GM19468 (cell line): ENCODE measurements around the gene NME3.
"Not testable (repeated sequence)": the region's sequence is repeated elsewhere in the genome, so short reads cannot be mapped to it uniquely, and the experiment has no call there.

Experiments
- ATAC-seq: cut with Tn5 transposase; IDR thresholded peaks from one replicate; pipeline ENCODE4 v1.9.1; 2021; ENCODE audit warnings: mild to moderate bottlenecking, moderate library complexity, moderate number of reproducible peaks; ENCODE audit not compliant: unreplicated experiment; ENCODE audit errors: extremely low read depth

Gene NME3

DNA sequence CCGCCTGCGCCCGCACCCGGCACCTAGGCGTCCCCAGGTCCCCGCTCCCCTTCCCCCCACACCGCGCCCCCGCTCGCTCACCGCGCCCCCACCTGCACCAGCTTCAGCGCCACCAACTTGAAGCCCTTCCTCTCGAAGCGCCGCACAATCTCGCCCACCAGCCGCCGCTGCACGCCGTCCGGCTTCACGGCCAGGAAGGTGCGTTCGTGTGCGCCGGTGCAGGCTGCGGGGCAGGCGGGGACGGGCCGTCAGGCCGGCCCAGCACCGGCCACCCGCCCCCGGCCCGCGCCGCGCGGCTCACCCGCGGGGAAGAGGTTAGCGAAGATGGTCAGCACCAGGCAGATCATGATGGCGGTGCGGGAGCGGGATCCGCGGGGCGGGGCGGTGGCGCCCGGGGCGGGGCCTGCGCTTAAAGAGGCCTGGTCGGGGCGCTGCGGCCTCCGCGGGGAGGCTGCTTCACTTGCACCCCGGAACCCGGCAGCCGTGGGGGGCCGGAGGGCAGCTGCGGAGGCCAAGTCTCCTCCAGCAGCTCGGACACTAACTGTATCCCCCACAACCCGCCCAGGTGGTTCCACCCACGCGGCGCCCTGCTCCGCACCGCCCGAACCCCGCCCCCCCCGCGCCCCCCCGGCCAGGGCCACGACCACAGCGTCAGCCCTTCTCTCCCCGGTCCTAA is at the start of gene NME3:
Gene NME3 (minus strand): TSS at position 356 of the 676 bp plus-strand sequence. CDS start 9 bp downstream, at position 347.
- ATAC-seq = no peak

DNA sequence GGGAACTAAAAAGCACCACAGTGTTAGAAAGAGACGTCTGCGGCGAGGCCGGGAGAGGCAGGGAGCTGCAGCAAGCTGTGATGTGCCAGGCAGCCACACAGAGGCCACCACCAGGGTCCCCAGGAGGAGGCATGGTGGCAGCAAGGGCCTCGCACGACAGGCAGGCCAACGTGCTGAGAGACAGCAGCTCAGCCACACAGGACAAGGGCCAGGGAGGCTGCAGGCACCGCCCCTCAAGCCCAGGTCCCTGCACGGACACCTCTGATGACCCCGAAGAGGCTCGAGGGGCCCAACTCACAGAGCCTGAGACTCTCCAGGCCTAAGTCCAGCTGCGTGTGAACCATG is 49.6 kb upstream of the NME3 start:
- ATAC-seq = no peak

DNA sequence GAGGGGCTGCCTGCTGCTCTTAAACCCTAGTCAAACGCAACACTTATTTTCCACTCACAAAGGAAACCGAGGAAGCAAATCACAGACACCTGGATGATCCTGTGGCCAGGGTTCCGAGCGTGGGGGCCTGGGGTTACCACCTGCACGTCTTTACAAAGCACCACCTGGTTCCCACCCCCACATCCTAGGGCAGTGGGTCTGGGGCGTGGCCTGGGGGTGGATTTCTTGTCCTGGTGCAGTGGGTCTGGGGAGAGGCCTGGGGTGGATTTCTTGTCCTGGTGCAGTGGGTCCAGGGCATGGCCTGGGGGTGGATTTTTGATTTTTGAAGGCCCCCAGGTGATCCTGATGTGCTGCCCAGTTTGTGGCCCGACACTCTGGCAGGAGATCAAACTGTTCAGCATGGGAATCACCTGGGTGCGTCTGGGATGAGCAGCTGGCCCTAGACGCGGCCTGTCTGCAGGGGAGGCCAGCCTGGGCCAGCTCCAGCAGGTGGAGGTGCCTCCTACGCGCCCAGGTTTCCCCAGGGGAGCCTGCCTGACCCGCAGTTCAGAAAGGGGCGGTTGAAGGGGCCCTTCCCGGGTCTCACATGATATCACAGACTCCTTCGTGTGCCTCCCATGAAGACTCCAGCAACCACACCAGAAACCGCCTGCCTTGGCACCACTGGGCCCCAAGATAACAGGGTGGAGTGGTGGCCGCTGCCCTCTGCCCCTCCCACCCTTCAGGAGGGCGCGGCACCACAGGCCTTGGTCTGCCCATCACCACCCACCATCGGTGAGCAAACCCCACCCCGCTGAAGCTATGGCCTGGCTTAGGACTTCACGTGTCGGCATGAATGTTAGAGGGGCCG is 49.0 kb upstream of the NME3 start:
- no peak for ATAC-seq

DNA sequence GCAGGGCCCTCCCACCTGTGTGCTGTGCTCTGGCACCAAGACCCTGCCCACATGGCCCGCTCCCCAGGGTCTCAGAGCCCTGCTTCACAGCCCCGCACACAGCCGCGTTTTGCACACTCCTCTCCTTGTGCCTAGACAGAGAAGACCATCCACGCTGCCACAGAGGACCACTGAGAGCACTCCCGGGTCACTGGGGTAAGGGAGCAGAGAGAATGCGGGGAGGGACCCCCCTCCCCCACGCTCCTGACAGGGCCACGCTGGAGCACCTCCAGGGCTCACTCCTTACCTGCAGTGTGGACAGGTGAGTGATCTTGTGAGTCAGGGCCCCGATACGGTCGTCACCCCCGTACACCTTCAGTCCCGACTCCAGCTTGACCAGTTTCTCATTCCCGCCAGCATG is 48.3 kb upstream of the NME3 start:
- no peak for ATAC-seq

DNA sequence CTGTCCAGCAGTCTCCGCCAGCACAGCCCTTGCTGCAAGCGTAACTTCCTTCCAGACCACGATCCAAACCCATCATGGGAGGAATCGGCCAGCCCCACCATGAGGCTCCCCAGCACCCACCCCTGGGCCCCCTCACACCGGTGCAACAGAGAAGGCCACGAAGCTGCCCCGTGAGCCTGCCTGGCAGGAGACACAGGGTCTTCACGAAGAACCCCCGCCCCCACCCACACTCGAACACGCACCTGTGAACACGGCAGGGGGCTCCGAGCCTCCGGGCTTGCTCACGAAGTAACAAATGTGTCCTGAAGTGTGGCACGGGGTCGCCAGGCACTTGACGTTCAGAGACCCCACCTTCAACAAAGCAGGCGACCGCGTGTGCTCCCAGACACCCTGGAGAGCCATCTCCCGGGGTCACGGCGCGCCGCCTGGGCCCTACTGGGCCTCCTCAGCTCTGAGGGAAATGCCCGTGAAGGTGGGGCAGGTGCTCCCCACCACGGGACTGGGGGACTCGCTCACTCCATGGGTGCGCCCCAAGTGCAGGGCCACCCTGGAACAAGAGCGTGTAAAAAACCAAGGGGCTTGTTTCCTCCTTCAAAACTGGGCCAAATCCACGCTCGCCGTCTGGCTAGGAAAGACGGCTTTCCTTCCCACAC is 47.7 kb upstream of the NME3 start:
- ATAC-seq = no peak

DNA sequence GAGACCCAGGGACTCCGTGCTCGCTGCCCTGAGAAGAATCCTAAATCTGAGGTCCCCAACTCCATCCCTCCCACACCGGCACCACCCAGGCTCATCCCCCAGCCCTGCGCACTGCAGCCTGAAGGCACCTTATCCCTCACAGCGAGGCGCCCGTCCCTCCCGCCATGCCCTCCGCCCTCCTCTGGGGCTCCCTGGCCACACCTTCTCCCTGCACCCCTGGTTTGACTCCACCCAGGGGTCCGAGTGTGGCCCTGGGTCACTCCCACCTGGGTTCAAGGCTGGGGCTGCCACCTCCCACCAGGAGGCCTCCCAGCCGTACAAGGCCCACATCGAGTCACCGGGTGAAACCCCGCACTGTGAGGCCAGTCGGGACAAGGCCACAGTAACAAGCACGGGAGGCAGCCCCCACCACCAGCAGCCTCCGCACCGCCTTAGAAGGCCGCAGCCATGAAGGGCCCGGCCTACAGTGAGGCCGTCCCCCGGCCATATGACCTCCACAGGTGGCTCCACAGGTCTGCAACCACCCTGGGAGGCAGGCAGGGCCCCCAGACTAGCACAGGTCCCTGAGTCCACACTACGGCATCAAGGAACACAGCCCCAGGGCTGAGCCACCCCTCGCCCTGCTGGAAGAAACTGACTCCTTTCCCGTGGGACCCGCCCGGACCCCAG is 47.0 kb upstream of the NME3 start:
- no peak for ATAC-seq

DNA sequence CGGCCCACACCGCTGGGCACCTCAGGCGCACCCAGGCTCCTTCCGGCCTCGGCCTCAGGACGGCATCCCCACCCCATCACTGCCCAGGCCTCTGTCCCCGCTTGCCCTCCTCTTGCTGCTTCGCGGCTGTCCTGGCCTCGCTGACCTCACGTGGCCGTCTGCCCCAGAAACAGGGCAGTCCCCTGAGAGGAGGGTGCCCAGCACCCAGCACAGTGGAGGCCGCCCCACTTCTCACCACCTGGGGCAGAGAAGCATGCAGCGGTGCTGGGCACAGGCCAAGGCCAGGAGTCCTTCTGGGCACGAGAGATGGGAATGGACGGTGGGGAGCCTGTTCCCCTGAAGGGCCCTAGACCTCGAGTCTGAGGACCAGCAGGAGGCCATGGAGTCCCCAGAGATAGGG is 46.4 kb upstream of the NME3 start:
- ATAC-seq = no peak

DNA sequence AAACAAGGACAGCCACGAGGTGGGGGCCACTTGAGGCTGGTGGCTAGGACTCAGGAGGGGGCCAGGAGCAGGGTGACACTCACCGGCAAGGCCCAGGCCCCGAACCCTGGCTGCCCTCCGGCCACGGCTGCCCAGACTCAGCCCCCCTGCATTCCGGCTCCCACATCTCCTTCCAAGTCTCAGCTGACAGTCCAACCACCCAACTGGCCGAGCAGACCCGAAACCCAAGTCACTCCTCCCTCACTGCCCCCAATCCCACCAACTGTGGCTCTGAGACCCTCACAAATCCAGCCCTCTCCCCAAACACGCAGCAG is 45.9 kb upstream of the NME3 start:
- no peak for ATAC-seq

DNA sequence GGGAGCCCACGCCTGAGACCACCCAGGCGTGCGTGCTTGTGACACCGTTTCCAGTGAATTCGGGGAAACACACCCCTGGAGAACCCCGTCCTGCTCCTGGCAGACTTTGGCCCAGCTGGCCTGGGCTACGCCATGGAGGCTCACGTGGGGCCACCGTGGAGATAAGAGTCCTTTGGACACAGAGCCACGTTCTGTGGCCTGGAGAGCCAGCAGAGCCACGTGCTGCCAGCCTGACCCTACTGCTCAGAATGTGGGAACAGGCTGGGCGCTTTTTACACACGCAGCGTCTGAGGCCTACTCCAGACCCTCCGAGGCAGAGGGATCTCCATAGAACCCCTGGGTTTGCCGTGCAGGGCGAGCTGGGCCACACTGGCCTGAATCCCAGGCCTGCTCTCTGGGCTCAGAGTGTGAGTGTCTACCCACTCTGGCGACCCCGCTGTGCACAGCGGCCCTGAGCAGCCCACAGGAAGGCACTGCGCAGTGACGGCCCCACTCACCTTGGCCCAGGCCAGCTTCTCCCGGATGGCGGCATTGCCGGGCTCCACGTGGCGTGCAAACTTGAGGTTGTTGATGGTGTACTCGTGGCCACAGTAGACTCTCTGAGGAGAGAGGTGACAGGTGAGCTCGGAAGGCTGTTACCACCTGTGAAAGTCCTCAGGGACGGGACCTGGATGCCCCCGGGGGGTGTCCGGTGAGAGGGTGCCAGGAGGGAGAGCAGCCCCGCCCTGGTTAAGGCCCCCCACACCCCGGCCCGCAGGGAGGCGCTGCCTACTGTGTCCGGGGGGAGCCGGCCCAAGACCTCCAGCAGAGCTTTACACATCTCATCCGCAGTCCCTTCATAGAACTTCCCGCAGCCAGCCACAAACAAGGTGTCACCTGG is 45.3 kb upstream of the NME3 start:
- ATAC-seq = no peak

DNA sequence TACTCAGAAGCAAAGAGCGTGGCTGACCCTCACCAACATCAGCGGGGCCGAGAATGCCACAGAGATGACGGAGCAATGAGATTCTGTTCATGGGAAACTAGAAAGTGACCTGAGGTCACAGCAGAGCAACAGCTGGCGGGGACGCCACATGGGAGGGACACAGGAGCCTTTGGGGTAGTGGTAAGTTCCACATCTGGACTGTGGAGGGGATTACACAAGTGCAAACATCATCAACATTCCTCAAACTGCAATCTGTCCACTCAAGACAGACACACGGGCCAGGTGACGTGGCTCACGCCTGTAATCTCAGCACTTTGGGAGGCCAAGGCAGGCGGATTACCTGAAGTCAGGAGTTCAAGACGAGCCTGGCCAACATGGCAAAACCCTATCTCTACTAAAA is 44.1 kb upstream of the NME3 start:
- no peak for ATAC-seq

DNA sequence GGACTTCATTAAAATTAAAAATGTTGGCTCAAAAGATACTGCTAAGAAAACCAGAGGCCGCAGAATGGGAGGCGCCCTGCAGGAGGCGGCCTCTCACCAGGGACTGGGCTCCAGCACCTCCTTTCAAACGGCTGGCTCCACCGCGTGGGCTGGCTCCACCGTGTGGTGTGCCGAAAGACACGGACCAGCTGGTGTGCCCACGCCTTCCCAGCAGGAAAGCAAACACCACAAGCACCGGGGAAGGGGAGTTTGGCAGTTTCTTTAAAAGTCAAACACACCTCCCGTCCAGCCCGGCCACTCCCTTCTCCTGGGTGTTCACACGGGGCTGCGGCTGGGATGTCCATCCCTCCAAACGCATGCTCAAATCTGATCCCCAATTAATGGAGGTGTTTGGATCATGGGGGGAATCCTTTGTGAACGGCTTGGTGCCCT is 41.4 kb upstream of the NME3 start:
- no peak for ATAC-seq

DNA sequence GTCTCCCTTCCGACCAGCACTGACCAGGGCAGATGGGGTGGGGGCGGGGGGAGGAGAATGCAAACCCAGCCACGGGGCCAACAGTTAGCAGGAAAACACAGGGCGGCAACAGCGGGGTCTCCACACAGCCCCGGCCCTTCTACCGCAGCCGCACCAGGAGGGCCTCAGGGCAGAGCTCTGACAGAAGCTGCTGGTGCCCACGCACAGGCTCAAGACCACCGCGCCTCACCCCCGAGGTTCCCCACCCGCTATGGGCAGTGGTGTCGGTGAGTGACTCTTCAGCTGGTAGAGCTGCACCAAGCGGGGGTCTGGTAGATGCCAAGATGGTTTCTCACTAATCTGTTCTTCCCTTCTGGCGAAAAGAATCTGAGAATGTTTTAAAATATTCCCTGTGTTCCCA is 39.2 kb upstream of the NME3 start:
- no peak for ATAC-seq

DNA sequence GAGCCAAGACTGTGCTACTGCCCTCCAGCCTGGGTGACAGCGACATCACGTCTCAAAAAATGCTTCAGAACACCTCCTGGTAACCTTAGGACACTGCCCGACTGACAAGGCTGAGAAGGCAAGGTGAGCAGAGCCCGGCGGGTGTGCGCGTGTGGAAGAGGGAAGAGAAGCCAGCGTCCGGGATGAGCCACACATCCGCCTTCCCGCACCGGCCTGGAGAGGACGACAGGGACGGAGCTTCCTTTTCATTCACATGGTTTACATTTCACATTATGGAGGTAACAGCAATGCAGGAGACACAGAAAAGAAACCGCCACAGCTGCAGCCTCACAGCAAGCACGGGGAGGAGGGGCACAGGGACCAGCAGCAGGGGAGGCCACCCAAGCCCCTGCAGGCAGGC is 38.8 kb upstream of the NME3 start:
- ATAC-seq = no peak

DNA sequence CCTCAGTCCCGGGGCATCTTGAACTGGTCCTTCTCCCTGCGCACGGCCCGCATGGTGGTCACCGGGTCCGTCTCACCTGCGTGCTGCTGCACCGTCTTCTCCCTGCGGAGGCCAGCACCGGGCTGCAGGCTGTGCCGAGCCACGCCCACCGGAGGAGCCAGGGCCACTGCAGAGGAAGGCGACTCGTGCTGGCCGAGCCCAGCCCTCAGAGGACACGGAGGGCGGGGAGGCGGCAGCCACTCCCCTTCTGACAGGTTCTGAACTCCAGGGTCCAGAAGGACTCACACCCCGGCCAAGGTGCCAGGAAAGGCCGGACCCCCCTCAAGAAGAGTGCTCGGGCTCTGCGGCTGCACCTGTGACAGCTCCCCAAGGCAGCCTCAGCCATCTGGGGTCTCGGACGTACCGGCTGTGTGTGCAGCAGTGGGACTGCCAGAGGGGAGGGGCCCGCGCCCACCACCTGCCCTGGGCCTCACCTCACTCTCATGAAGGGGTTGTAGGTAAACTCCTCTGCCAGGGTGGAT is 38.0 kb upstream of the NME3 start:
- no peak for ATAC-seq

DNA sequence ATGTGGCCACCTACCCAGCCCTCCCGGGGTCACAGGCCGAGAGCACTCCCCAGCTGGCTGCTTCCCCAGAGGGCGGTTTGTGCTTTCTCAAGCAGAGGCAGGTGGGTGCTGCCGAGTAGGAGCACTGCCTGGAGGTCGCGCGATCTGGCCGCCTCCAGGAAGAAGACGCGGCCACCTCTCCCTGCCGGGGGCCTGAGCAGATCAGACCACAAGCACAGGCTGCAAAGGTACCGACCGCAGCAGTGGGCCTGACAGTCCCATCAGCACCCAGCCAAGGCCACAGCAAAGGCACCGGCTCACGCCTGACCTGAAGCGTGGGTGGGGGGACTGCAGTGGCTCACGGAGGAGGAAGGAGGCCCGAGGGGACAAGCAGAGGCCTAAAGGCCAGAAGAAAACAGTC is 37.3 kb upstream of the NME3 start:
- no peak for ATAC-seq

DNA sequence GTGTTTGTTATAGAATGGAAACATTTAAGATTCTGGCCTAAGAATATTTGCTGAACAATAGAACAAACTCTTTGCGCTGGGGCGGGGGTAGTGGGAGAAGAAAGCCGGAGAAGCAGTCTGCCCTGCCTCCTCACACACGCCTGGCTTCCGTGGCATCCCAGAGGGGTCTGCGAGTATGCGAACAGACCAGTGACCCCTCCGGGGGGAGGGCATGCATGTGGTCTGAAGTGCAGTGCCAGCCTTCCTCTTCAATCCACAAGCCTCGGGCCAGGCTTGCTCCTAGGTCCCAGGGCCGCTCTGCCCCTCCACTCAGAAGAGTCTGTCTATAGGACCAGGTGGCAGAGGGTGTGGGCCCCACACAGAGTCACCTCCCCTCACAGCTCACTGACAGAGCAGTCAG is 36.3 kb upstream of the NME3 start:
- ATAC-seq = no peak

DNA sequence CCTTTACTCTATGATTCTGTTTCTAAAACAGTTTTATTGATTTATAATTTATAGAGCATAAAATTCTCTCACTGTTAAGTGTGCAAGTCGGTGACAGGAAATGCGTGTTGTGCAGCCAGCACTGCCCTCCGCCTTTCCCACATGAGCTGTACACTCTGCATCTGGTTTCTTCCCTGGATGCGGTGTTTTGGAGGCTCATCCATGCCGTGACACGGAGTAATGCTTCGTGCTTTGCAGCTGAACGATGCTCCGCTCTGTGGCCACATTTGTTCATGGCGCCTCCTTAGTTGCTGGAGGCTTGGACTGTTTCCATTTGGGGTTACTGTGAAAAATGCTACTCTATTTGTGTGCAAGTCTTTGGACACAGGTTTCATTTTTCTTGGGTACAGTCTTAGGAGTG is 29.4 kb upstream of the NME3 start:
- no peak for ATAC-seq

DNA sequence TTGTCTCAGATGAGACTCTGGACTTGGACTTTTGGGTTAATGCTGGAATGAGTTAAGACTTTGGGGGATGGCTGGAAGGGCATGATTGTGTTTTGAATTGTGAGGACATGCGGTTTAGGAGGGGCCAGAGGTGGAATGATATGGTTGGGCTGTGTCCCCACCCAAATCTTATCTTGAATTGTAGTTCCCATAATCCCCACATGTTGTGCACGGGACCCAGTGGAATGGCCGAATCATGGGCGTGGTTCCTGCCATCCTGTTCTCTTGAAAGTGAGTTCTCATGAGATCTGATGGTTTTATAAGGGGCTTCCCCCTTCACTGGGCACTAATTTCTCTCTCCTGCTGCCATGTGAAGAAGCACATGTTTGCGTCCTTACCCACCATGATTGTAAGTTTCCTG is 27.9 kb upstream of the NME3 start:
- ATAC-seq = not testable (repeated sequence)

DNA sequence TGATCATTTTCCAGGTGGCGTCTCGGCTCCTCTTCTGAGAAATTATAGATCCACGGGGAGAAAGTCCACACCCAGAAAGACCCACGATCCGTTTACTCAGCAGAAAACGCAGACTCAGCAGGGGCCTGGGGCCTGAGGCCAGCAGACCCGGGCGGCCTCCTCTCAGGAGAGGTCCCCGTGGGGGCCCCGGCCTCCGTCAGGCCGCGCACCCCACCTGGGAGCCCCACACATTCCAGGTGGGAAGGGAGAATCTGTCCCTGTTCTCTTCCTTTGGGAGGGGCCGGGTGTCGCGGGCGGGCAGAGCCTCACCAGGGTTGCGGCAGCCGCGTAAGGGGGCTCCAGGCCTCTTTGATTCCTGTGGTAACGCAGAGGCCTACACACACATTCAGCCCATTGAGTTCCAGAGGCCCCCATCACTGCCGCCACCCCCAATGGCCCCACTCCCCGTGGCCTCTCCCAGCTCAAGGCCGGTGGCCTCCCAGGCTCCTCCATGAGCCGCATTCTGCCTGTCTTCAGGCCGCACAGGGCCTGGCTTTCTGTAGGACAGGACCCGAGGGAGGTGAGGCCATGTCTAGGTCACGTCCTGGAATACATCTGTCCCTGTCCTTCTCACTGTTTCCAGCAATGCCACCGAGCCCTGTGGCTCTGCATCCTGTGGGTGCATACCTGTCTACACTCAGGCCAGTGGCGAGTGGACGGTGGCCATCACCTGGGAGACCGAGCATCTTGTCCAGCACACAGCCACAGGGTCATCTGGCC is 23.7 kb upstream of the NME3 start:
- ATAC-seq = no peak
